ENCODE measurements around the gene MATCAP1. TPM values are rescaled to one million over a fixed set of nuclear protein-coding genes. Genes with fewer than 3 reads are reported as not detected.

MATCAP1 gene
- total RNA-seq, 4 donors from 2014 or later = 27.6 to 220 (median 32.5) TPM

GRCh38 chr16:67128417-67128816 is 55.3 kb downstream of the MATCAP1 start:
- H3K4me3 ChIP-seq = no peak overlapping the region
- H3K27me3 ChIP-seq = no peaks in the 10 kb centered on the region
- no peak overlapping the region for H3K27ac ChIP-seq
- no peaks in the 10 kb centered on the region for H3K4me1 ChIP-seq
- peaks cover 0 to 17% (median 3%) of the 10 kb centered on the region in 4 donors for H3K36me3 ChIP-seq
- in situ Hi-C loops (cut with MboI; ENCODE audit: low pct_ligation_motif_present in 1 of 4, low pct_unique_long_range_greater_than_20kb in 1 of 4, low sequenced_read_pairs in 3 of 4) = no loop called here
- no peak for DNase-seq
- no peaks in the 10 kb centered on the region for H3K9me3 ChIP-seq
- no peak for TF ChIP-seq POLR2AphosphoS5 (IDR thresholded peaks at IDR 0.05)
- no peak for TF ChIP-seq CTCF (IDR thresholded peaks at IDR 0.05)
- no peak for TF ChIP-seq EP300 (IDR thresholded peaks at IDR 0.05; ENCODE audit: low read depth)
- TF ChIP-seq POLR2A (IDR thresholded peaks at IDR 0.05) = no peak
- intact Hi-C loops (cut with DNase I; ENCODE audit: low total_unique reads) = no loop called here

Small RNA genes within 50 kb of the gene (small RNA-seq; reads per million reads assigned to genes)
- 6.3 to 13.5 (median 11.1) reads per million in 4 donors for gene MIR328

Other genes with a start within 250 kb of the MATCAP1 start
- gene CIAO2B, start 249.6 kb downstream of the MATCAP1 start, total RNA-seq = 10 to 100 TPM; 15.3 to 93.8 (median 51.6) TPM
- gene CES2, start 248.4 kb downstream of the MATCAP1 start, total RNA-seq = 1,000 to 10,000 TPM in 2 of 4 donors, 100 to 1,000 TPM in 2; 462 to 1,338 (median 921) TPM
- gene CES3, start 222.7 kb downstream of the MATCAP1 start, total RNA-seq = 100 to 1,000 TPM; 247 to 616 (median 291) TPM
- 10 to 100 TPM in 3 of 4 donors, 1 to 10 TPM in 1; 9.7 to 24.7 (median 15.7) TPM for gene CES4A, start 195.4 kb downstream of the MATCAP1 start, total RNA-seq
- 100 to 1,000 TPM in 1 of 4 donors, 10 to 100 TPM in 3; 19.7 to 106 (median 33.1) TPM for gene CBFB, start 154.8 kb downstream of the MATCAP1 start, total RNA-seq
- gene PHAF1, start 74.0 kb downstream of the MATCAP1 start, total RNA-seq = 10 to 100 TPM; 13.3 to 23.8 (median 17.7) TPM
- gene B3GNT9, start 33.0 kb downstream of the MATCAP1 start, total RNA-seq = 10 to 100 TPM in 1 of 4 donors, 1 to 10 TPM in 3; 1.5 to 69.1 (median 5.5) TPM
- gene TRADD, start 24.1 kb downstream of the MATCAP1 start, total RNA-seq = 10 to 100 TPM; 32.2 to 74.8 (median 42.0) TPM
- gene FBXL8, start 24.0 kb downstream of the MATCAP1 start, total RNA-seq = 10 to 100 TPM; 30.0 to 91.1 (median 55.1) TPM
- 100 to 1,000 TPM in 1 of 4 donors, 10 to 100 TPM in 3; 29.5 to 136 (median 76.6) TPM for gene HSF4, start 19.2 kb downstream of the MATCAP1 start, total RNA-seq
- 10 to 100 TPM; 39.5 to 65.9 (median 41.2) TPM for gene NOL3, start 13.4 kb downstream of the MATCAP1 start, total RNA-seq
- gene EXOC3L1, start 6.2 kb upstream of the MATCAP1 start, total RNA-seq = 1 to 10 TPM in 2 of 4 donors, not detected in 2; 3.0 to 6.7 TPM
- gene E2F4, start 8.2 kb upstream of the MATCAP1 start, total RNA-seq = 100 to 1,000 TPM in 3 of 4 donors, 10 to 100 TPM in 1; 97.5 to 224 (median 159) TPM
- 10 to 100 TPM; 61.0 to 91.5 (median 77.7) TPM for gene ELMO3, start 15.2 kb upstream of the MATCAP1 start, total RNA-seq
- gene TMEM208, start 43.2 kb upstream of the MATCAP1 start, total RNA-seq = 10 to 100 TPM in 3 of 4 donors, not detected in 1; 29.5 to 50.2 (median 39.3) TPM
- 100 to 1,000 TPM in 1 of 4 donors, 10 to 100 TPM in 3; 25.1 to 177 (median 33.6) TPM for gene FHOD1, start 63.5 kb upstream of the MATCAP1 start, total RNA-seq
- 1 to 10 TPM in 3 of 4 donors, under 1 TPM in 1; 0.55 to 4.5 (median 1.5) TPM for gene SLC9A5, start 65.0 kb upstream of the MATCAP1 start, total RNA-seq
- gene PLEKHG4, start 95.6 kb upstream of the MATCAP1 start, total RNA-seq = 10 to 100 TPM in 2 of 4 donors, 1 to 10 TPM in 1, under 1 TPM in 1; 0.80 to 12.2 (median 8.7) TPM
- gene KCTD19, start 142.8 kb upstream of the MATCAP1 start, total RNA-seq = not detected
- under 1 TPM in 1 of 4 donors, not detected in 3; 0.79 TPM for gene LRRC36, start 142.9 kb upstream of the MATCAP1 start, total RNA-seq
- gene TPPP3, start 209.5 kb upstream of the MATCAP1 start, total RNA-seq = 10 to 100 TPM in 1 of 4 donors, 1 to 10 TPM in 2, not detected in 1; 3.5 to 20.9 (median 5.7) TPM
- 10 to 100 TPM in 2 of 4 donors, 1 to 10 TPM in 2; 7.1 to 36.3 (median 20.5) TPM for gene ZDHHC1, start 232.5 kb upstream of the MATCAP1 start, total RNA-seq
- 1,000 to 10,000 TPM in 1 of 4 donors, 100 to 1,000 TPM in 3; 667 to 1,081 (median 790) TPM for gene HSD11B2, start 247.2 kb upstream of the MATCAP1 start, total RNA-seq